ENCODE results near the gene USP5.
A peak's percentile ranks its signal among the peaks of the same experiment; 100 is the strongest.
"Not testable (repeated sequence)": the region's sequence is repeated elsewhere in the genome, so short reads cannot be mapped to it uniquely, and the experiment has no call there.

USP5 gene

DNA sequence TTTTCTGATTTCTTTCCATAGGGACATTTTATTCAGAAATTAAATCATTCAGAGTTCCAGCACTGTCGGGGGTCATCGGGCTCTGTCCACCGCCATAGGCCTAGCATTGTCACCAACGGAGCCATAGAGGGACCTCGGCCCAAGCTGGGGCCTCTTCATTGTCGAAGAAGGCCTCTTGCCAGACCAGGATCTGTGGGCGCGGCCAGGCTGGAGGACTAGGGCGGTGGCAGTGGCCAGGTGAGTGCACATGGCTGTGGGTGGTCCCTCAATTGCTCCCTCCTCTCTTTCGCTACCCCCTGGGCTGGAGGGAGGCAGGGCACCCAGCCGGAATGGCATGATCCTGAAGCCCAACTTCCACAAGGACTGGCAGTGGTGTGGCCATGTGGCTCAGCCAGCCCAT is 31.7 kb downstream of the USP5 start:
- no peaks in the 10 kb centered on the region for H3K4me1 Mint-ChIP-seq (ENCODE audit: low read depth in 2 of 2)
- H3K36me3 Mint-ChIP-seq (ENCODE audit: insufficient read depth), result no peaks in the 10 kb centered on the region
- no peaks in the 10 kb centered on the region for H3K9me3 Mint-ChIP-seq
- ATAC-seq (replicated peaks) (no peak), DNase-seq (no peak)
- no peak overlapping the region for H3K4me3 Mint-ChIP-seq
- no peaks in the 10 kb centered on the region for H3K27me3 Mint-ChIP-seq
- no peak overlapping the region for H3K27ac Mint-ChIP-seq

- H3K27me3 Mint-ChIP-seq, result no peaks in the 10 kb centered on the region
- no peaks in the 10 kb centered on the region for H3K4me1 Mint-ChIP-seq (ENCODE audit: low read depth in 2 of 2)
- no peaks in the 10 kb centered on the region for H3K9me3 Mint-ChIP-seq
- no peaks in the 10 kb centered on the region for H3K36me3 Mint-ChIP-seq (ENCODE audit: insufficient read depth)
- DNase-seq (no peak), ATAC-seq (replicated peaks) (no peak)
- no peak overlapping the region for H3K4me3 Mint-ChIP-seq
- no peak overlapping the region for H3K27ac Mint-ChIP-seq
These were observed 32.6 kb downstream of the USP5 start for GRCh38 chr12:6884539-6884938.

- not testable (repeated sequence) for H3K36me3 Mint-ChIP-seq (ENCODE audit: insufficient read depth); H3K9me3 Mint-ChIP-seq; DNase-seq; H3K27ac Mint-ChIP-seq; H3K4me1 Mint-ChIP-seq (ENCODE audit: low read depth in 2 of 2); ATAC-seq (replicated peaks); H3K4me3 Mint-ChIP-seq; H3K27me3 Mint-ChIP-seq
These were observed 34.5 kb downstream of the USP5 start for GRCh38 chr12:6886206-6886999.

DNA sequence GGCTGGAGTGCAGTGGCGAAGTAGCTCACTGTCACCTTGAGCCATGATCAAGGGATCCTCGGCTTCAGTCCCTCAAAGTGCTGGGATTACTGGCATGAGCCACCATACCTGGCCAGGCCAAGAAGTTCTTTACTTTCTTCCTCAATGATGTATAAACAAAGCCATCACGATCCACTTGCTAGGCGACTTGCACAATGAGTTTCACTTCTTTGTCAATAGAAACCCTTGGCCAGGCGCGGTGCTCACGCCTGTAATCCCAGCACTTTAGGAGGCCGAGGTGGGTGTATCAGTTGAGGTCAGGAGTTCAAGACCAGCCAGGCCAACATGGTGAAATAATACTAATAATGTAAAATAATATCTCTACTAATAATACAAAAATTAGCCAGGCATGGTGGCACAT is 35.5 kb downstream of the USP5 start:
- peaks cover 0 to 11% of the 10 kb centered on the region in 2 donors for H3K4me1 Mint-ChIP-seq (ENCODE audit: low read depth in 2 of 2)

DNA sequence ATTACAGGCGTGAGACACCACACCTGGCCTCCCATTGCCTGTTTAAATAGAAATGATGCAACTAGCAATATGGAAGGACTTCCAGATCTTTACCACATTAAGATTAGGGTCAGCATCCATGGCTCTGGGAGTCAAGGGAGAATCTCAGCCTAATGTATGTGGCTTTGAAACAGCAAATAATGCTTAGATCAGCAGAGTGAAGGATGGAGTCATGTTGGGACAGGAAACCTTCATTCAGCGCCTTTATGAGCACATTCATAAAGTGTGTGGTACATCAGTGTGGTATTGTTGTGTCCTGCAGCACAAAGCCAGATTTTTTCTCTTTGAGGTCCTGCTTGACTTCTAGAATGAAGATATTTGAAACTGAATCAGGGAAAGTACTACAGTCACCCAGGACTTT is 36.4 kb downstream of the USP5 start:
- Mint-ChIP-seq H3K27ac (no peak overlapping the region), H3K4me1 (ENCODE audit: low read depth in 2 of 2) (peaks cover 0 to 11% of the 10 kb centered on the region in 2 donors), H3K27me3 (no peaks in the 10 kb centered on the region)

More for the DNA sequence above, 35.5 kb downstream of the USP5 start:
- H3K27ac Mint-ChIP-seq, result no peak overlapping the region
- no peaks in the 10 kb centered on the region for H3K36me3 Mint-ChIP-seq (ENCODE audit: insufficient read depth)
- DNase-seq, result no peak
- ATAC-seq (replicated peaks), result no peak
- H3K4me3 Mint-ChIP-seq, result no peak overlapping the region
- H3K27me3 Mint-ChIP-seq, result no peaks in the 10 kb centered on the region
- H3K9me3 Mint-ChIP-seq, result no peaks in the 10 kb centered on the region

DNA sequence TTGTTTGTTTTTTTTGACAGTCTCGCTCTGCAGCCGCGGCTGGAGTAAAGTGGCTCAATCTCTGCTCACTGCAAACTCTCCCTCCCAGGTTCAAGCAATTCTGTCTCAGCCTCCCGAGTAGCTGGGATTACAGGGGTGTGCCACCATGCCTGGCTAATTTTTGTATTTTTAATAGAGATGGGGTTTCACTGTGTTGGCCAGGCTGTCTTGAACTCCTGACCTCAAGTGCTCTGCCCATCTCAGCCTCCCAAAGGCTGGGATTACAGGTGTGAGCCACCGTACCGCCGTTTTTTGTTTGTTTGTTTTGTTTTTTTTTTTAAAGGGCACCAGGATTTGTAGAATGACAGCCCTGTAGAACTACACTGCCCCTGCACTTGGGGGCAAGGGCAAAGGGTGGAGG is 36.8 kb downstream of the USP5 start:
- H3K36me3 Mint-ChIP-seq (ENCODE audit: insufficient read depth); H3K27ac Mint-ChIP-seq; DNase-seq; H3K27me3 Mint-ChIP-seq; H3K4me3 Mint-ChIP-seq; ATAC-seq (replicated peaks); H3K9me3 Mint-ChIP-seq: not testable (repeated sequence)
- H3K4me1 Mint-ChIP-seq (ENCODE audit: low read depth in 2 of 2), result peaks cover 0 to 11% of the 10 kb centered on the region in 2 donors

More for the DNA sequence above, 36.4 kb downstream of the USP5 start:
- no peak for DNase-seq
- no peak for ATAC-seq (replicated peaks)
- no peaks in the 10 kb centered on the region for H3K9me3 Mint-ChIP-seq
- H3K36me3 Mint-ChIP-seq (ENCODE audit: insufficient read depth), result no peaks in the 10 kb centered on the region
- no peak overlapping the region for H3K4me3 Mint-ChIP-seq

GRCh38 chr12:6889775-6890573 is 38.0 kb downstream of the USP5 start:
- not testable (repeated sequence) for H3K9me3 Mint-ChIP-seq; ATAC-seq (replicated peaks); DNase-seq; H3K27me3 Mint-ChIP-seq; H3K36me3 Mint-ChIP-seq (ENCODE audit: insufficient read depth)
- Mint-ChIP-seq H3K4me1 (ENCODE audit: low read depth in 2 of 2) (peaks cover 0 to 11% of the 10 kb centered on the region in 2 donors), H3K4me3 (peak overlapping the region; percentile 80 to 89), H3K27ac (peak overlapping the region in 1 of 2 donors; percentile 96)

DNA sequence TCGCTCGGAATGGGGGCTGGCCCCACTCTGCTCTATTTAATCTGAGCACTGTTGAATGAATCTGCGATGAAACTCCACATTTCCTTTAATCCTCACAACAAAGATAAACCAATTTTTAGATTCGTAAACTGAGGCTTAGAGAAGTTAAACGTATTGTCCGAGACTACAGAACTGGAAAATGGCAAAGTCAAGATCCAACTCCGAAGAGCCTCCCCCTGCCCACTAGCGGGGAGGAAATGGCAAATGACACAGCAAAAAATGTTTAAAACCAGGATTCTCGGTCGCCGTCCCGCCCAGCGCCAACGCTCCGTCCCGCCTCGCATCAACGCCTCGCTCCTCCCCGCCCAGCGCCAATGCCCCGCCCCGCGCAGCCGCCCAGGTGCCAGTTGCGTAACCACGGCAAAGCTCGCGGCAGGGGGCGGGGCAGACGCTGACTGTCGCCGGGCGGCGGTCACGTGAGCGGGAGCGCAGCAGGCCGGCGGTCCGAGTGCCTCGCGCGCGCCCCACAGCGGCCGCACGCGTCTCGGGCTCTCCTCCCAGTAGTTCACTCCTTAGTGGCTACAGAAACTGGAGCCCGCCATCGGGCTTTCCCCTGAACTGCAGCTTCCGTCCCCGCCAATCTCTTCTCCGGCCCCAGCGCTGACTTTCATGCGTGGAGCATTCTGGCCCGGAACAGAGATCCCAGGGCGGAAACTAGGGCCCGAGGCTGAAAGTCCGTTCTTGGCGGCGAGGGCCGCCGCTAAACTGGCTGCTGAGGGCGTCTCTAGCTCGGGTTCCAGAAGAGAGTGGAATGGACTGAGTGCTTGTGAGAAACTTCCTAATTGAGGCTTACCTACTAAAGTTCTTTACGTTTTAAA is 39.1 kb downstream of the USP5 start:
- peak; percentile 95 for ATAC-seq (replicated peaks)
- peak overlapping the region; percentile 94 to 96 for H3K27ac Mint-ChIP-seq
- peak overlapping the region; percentile 80 to 89 for H3K4me3 Mint-ChIP-seq
- H3K9me3 Mint-ChIP-seq, result no peaks in the 10 kb centered on the region
- H3K4me1 Mint-ChIP-seq (ENCODE audit: low read depth in 2 of 2), result peaks cover 0 to 11% of the 10 kb centered on the region in 2 donors
- H3K27me3 Mint-ChIP-seq, result no peaks in the 10 kb centered on the region
- no peaks in the 10 kb centered on the region for H3K36me3 Mint-ChIP-seq (ENCODE audit: insufficient read depth)
- DNase-seq, result peak; percentile 97 to 99 (median 99)

- Mint-ChIP-seq H3K4me3 (peak overlapping the region; percentile 80 to 89), H3K27ac (peak overlapping the region; percentile 94 to 96), H3K36me3 (ENCODE audit: insufficient read depth) (no peaks in the 10 kb centered on the region), H3K9me3 (no peaks in the 10 kb centered on the region), H3K27me3 (no peaks in the 10 kb centered on the region), H3K4me1 (ENCODE audit: low read depth in 2 of 2) (peaks cover 0 to 11% of the 10 kb centered on the region in 2 donors)
- DNase-seq (no peak), ATAC-seq (replicated peaks) (no peak)
These were observed 39.7 kb downstream of the USP5 start for GRCh38 chr12:6891646-6892001.

- Mint-ChIP-seq H3K27ac (peak overlapping the region in 1 of 2 donors; percentile 96), H3K4me1 (ENCODE audit: low read depth in 2 of 2) (peaks cover 0 to 11% of the 10 kb centered on the region in 2 donors), H3K4me3 (peak overlapping the region in 1 of 2 donors; percentile 80)
- H3K27me3 Mint-ChIP-seq; H3K9me3 Mint-ChIP-seq; H3K36me3 Mint-ChIP-seq (ENCODE audit: insufficient read depth); ATAC-seq (replicated peaks); DNase-seq: not testable (repeated sequence)
These were observed 40.7 kb downstream of the USP5 start for GRCh38 chr12:6892683-6893082.

DNA sequence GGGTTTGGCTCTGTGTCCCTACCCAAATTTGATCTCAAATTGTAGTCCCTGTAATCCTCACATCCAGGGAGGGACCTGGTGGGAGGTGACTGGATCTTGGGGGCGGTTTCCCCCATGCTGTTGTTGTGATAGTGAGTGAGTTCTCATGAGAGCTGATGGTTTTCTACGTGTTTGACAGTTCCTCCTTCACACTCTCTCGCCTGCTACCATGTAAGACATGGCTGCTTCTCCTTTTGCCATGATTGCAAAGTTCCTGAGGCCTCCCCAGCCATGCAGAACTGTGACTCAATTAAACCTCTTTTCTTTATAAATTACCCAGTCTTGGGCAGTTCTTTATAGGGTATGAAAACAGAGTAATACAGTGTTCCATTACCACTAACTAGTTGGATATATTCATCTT is 42.4 kb downstream of the USP5 start:
- Mint-ChIP-seq H3K27ac (no peak overlapping the region), H3K36me3 (ENCODE audit: insufficient read depth) (no peaks in the 10 kb centered on the region), H3K9me3 (no peaks in the 10 kb centered on the region), H3K27me3 (no peaks in the 10 kb centered on the region), H3K4me1 (ENCODE audit: low read depth in 2 of 2) (peaks cover 0 to 11% of the 10 kb centered on the region in 2 donors), H3K4me3 (no peak overlapping the region)
- DNase-seq (no peak), ATAC-seq (replicated peaks) (no peak)

DNA sequence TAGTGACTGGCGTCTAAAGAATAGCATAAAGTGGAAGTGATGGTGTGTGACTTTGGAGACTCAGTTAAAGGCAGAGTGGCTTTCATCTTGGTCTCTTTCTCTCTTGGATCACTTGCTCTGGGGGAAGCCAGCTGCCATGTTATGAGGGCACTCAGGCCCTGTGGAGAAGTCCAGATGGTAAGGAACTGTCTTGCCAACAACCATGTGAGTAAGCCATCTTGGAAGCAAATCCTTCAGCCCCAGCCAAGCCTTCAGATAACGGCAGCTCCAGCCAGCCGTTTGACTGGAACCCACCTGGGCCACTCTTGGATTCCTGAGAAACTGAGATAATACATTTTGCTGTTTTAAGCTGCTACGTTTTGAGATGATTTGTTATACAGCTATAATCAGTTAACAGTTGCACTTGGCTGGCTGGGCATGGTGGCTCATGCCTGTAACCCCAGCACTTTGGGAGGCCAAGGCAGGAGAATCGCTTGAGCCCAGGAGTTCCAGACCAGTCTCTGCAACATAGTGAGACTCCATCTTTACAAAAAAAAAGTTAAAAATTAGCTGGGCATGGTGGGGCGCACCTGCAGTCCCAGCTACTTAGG is 45.0 kb downstream of the USP5 start:
- ATAC-seq (replicated peaks), result no peak
- no peak overlapping the region for H3K27ac Mint-ChIP-seq
- no peaks in the 10 kb centered on the region for H3K27me3 Mint-ChIP-seq
- H3K4me3 Mint-ChIP-seq, result no peak overlapping the region
- no peak for DNase-seq
- no peaks in the 10 kb centered on the region for H3K36me3 Mint-ChIP-seq (ENCODE audit: insufficient read depth)
- H3K9me3 Mint-ChIP-seq, result no peaks in the 10 kb centered on the region
- H3K4me1 Mint-ChIP-seq (ENCODE audit: low read depth in 2 of 2), result no peaks in the 10 kb centered on the region

DNA sequence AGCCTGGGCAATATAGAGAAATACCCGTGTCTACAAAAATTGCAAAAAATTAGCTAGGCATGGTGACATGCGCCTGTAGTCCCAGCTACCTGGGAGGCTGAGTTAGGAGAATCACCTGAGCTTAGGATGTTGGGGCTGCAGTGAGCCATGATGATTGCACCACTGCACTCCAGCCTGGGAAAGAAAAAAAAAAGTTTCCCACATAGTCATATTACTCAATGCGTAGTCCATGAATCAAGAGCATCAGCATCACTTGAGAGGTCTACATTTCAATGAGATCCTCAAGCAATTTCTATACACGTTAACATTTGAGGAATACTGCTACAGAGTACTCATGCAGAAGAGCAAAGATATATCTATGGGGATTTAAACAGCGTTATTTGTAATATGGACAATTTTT is 47.5 kb downstream of the USP5 start:
- Mint-ChIP-seq H3K27me3 (no peaks in the 10 kb centered on the region), H3K27ac (no peak overlapping the region), H3K9me3 (no peaks in the 10 kb centered on the region), H3K36me3 (ENCODE audit: insufficient read depth) (no peaks in the 10 kb centered on the region), H3K4me3 (no peak overlapping the region), H3K4me1 (ENCODE audit: low read depth in 2 of 2) (peaks cover 0 to 4% of the 10 kb centered on the region in 2 donors)
- no peak for DNase-seq
- no peak for ATAC-seq (replicated peaks)

All from effector memory CD8-positive, alpha-beta T cell (primary cell).